ENCODE measurements around the gene OTUD6A.

GRCh38 chrX:70092247-70092646, 30.0 kb downstream of the OTUD6A start:
- no peak for TF ChIP-seq EZH2 (IDR thresholded peaks at IDR 0.05)
- no peak for TF ChIP-seq POLR2AphosphoS5 (IDR thresholded peaks at IDR 0.05; ENCODE audit: borderline replicate concordance, low read depth, low read length)
- TF ChIP-seq FOXP2 (optimal IDR thresholded peaks at IDR 0.05; ENCODE audit: control extremely low read depth, extremely low read length, insufficient read depth), result no peak
